Omental fat pad (tissue), 4 donors: ENCODE measurements around the gene ATP11A. TPM values are rescaled to one million over a fixed set of nuclear protein-coding genes. Genes with fewer than 3 reads are reported as not detected.

Source experiments
- ATAC-seq: fragments of 150-250 bp; one replicate; pipeline ENCODE4 v1.9.1; 2016; ENCODE audit warnings: mild to moderate bottlenecking, moderate library complexity; ENCODE audit not compliant: low FRiP score
- DNase-seq: peaks from one replicate; pipeline ENCODE4 v3.0.0-alpha.2; 2019; ENCODE audit warnings: low spot score
- total RNA-seq, 4 donors: library from RNA; depleted of rRNA; stranded (reverse); fragments of >200 nt; gene quantifications; one replicate each; pipeline ENCODE4 v1.1.0, GENCODE V29; 2016
- TF ChIP-seq, protein P1 (sequence below), 3 donors: fragments of 450-650 bp; IDR thresholded peaks; one replicate each; pipeline ENCODE4 v1.5.1; 2016 to 2017; ENCODE audit warnings: antibody characterized with exemption in 3 of 3, mild to moderate bottlenecking in 3 of 3, moderate library complexity in 2 of 3

ATP11A gene
- total RNA-seq, 4 donors from 2014 or later: 32.8 to 61.4 (median 45.7) TPM

DNA sequence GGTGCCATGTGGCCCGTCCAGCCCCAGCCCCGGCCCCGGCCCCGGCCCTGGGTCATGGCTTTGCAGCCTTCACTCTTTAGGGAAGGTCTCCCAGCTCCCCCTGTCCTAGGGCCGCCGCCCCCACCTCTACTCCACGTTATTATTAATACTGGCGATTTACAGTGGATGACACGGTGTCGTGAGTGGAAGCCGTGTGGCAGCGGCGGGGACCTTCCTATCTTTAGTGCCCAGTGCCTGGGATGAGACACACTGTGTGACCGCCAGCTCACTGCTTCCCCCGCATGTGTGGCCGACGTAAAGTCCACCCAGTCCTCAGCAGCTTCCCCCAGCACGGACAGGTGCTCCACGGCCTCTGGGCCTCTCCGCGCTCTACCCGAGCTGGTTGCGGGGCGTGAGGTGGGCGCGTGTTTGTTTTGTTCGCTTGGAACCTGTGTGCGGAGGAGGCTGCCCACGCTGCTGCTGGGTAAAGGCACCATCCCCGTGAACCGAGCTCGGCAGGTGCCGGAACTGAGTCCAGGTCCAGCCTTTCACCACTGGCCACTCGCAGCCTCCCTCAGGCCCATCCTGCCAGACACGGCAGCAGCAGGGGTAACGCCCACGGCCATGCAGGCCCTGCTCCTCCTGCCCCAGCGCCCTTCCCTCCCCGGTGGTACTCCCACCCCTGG, 208.2 kb downstream of the ATP11A start:
- no peak for ATAC-seq
- DNase-seq: no peak
- TF ChIP-seq, protein P1, sequence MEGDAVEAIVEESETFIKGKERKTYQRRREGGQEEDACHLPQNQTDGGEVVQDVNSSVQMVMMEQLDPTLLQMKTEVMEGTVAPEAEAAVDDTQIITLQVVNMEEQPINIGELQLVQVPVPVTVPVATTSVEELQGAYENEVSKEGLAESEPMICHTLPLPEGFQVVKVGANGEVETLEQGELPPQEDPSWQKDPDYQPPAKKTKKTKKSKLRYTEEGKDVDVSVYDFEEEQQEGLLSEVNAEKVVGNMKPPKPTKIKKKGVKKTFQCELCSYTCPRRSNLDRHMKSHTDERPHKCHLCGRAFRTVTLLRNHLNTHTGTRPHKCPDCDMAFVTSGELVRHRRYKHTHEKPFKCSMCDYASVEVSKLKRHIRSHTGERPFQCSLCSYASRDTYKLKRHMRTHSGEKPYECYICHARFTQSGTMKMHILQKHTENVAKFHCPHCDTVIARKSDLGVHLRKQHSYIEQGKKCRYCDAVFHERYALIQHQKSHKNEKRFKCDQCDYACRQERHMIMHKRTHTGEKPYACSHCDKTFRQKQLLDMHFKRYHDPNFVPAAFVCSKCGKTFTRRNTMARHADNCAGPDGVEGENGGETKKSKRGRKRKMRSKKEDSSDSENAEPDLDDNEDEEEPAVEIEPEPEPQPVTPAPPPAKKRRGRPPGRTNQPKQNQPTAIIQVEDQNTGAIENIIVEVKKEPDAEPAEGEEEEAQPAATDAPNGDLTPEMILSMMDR (IDR thresholded peaks at IDR 0.05): no peak

DNA sequence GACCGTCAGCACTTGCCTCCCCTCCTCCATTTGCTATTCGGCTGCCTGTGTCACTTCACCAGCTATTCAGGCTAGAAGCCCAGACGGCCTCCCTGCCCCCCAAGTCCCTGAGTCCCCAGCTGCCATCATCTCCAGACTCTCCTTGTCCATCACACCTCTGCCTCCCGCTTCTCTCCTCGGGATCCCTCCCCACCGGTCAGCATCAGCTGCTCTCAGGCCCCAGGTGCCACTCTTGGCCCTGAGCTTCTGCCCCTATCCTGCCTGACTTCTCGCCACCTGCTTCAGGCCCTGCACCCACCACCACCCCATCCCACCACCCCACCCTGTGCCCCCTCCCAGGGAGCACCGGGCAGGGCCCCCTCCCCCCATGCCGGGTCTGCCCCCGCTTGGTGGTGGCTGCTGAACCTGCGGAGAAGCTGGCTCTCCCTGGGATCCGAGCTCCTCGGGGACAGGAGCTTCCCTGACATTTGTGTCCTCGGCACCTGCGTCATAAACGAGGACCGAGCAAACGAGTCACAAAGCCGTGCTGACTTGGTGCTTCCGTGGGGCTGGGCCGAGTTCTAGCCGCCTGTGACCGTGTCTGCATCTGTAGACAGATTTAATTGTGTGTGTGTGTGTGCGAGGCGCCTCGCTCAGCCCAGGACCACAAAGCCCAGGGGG, 208.9 kb downstream of the ATP11A start:
- TF ChIP-seq, protein P1 (IDR thresholded peaks at IDR 0.05): no peak
- ATAC-seq (no peak), DNase-seq (no peak)

DNA sequence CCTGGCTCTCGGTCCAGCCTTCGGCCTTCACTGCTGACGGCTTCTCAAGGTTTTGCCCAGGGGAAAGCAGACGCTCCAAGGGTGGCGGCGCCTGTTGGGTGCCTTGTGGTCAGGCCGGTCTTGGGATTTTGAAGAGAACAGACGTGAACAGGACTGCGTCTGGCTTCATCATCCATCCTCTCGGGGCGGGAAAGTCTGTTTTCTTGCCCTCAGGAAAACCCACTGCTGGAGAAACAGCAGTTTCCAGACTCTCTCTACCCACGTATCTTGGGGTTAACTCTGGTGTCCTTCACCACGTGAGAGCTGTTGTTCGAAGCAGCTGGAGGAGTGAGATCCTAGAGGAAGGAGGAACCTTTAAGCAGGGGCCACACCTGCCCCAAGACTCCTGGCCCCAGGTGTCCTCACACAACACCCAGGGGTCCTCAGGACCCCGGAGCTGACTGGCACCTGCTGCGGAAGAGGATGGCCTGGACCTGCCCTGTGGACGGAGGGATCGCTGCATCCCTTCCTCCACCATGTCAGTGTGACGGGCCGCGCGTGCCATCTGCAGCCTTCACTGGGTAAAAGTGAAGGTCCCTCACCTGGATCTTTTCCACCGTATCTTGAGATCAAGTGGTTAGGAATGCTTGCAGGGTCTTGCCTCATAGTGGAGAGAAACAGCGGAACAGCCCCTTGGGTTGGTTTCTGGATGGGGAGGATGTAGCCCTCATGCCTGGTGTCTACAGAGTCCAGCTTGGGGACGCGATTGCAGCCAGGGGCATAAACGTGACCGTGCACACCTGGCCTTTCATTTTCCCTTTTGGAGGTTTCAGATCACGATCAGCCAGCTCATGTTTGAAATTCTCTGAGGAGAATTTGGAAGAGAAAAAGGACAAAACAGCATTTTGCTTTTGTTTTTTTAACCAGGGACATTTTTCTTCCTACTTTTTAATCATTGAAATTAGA, 209.7 kb downstream of the ATP11A start:
- ATAC-seq: no peak
- TF ChIP-seq, protein P1 (IDR thresholded peaks at IDR 0.05): no peak
- DNase-seq: no peak

DNA sequence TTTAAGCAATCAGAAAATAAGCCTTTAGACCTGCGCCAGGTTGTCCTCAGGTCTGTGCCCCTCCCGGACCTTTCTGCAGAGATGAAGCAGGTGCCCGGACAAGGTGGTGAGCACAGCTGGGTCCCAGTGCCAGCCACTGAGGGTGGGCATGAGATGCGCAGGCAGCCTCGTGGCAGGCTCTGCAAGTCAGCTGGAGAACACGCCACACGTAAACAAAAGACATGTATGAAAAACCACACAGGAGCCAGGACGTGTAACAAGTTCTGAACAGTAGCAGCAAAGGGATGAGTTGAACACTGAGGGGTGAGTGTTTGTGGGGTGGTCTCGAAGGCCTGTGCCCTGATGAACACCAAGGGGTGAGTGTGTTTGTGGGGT, 210.4 kb downstream of the ATP11A start:
- no peak for DNase-seq
- ATAC-seq: no peak
- TF ChIP-seq, protein P1 (IDR thresholded peaks at IDR 0.05): no peak

DNA sequence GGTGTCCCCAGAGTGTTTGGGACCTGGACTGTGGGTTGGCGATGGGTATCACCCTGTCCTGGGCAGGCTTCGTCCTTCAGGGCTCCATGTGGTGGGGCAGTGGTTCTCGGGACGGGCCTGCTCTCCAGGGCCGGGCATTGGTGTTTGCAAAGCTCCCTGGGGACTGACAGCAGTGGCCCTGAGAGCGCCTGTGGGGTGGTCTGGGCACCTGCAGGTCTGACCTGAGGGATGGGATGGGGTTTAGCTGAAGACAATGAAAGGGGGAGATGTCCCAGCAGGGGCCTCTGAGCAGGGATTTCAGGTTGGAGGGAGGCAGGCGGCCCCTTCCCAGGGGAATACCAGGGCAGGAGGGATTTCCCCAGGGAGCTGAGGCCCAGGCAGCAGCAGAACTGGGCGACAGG, 210.9 kb downstream of the ATP11A start:
- TF ChIP-seq, protein P1 (IDR thresholded peaks at IDR 0.05): no peak
- DNase-seq (peak; percentile 9), ATAC-seq (no peak)

DNA sequence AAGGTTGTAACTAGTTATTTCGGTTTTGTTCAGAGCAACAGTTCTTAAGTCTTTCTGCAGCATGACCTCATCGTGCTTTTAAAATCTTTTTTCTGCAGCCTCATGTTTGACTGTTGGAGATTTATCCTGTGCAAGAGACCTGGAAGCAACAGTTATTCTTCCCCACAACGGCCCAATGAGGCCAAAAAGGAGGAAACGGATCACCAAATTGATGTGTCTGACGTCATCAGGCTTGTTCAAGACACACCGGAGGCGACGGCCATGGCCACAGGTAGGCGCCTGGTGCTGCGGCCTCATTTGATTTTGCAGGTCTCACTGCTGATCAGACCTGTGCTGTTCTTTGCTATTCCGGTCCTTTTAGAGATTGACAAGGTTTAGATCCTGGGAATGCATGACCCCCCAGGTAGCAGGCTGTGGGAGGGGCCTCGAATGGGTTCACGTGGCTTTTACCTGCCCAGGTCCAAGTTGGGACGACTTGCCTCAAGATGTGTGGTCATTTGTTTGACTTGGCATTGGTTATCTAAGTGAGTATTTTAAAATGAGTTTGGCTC, 212.3 kb downstream of the ATP11A start:
- DNase-seq (peak; percentile 9), ATAC-seq (no peak)
- TF ChIP-seq, protein P1 (IDR thresholded peaks at IDR 0.05): no peak
